SKM-1 treated with dmso at 0.1 percent for 144 hours (cell line): ENCODE data around the gene ABCF2.
A peak's percentile ranks its signal among the peaks of the same experiment; 100 is the strongest.

Experiments
- DNase-seq: peaks from one replicate; lab custom pipeline; 2025; ENCODE audit not compliant: unreplicated experiment; lab: John Stamatoyannopoulos, UW

Gene ABCF2

DNA sequence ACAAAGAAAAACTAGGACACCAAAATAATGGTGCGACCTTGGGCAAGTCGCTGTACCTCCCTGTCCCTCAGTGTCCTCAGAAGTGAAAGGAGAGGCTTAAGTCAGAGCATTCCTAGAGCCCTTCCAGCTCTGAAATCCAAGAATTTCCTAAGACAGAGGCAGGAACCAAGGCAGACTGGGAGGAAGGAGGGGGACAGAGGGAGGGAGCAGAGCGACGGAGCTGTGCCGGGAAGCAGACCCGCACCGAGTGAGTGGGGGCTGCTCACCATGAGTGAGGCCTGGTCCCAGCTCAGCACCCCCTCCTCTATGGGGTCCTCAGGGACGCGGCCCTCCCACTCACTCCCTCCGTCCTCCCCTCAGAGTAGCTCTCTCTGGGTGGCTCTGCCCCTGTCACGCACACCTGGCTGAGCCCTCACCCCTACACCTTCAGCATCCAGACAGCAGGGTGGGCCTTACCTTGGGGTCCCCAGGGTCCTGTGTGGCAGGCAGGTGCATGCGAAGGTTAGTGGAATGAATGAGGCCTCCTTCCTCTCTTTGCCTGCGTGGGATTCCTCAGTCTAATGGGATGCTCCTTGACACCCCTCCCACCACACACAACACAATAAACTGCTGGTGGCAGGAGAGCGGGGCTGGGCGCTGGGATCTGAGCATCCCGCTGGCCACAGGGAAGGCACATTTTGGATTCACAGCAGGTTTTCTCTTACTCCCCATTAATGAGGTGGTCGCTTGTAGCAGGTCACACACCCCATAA is 26.1 kb upstream of the ABCF2 start:
- no peak for DNase-seq

GRCh38 chr7:151252561-151252835 is 25.5 kb upstream of the ABCF2 start:
- DNase-seq, result no peak

DNA sequence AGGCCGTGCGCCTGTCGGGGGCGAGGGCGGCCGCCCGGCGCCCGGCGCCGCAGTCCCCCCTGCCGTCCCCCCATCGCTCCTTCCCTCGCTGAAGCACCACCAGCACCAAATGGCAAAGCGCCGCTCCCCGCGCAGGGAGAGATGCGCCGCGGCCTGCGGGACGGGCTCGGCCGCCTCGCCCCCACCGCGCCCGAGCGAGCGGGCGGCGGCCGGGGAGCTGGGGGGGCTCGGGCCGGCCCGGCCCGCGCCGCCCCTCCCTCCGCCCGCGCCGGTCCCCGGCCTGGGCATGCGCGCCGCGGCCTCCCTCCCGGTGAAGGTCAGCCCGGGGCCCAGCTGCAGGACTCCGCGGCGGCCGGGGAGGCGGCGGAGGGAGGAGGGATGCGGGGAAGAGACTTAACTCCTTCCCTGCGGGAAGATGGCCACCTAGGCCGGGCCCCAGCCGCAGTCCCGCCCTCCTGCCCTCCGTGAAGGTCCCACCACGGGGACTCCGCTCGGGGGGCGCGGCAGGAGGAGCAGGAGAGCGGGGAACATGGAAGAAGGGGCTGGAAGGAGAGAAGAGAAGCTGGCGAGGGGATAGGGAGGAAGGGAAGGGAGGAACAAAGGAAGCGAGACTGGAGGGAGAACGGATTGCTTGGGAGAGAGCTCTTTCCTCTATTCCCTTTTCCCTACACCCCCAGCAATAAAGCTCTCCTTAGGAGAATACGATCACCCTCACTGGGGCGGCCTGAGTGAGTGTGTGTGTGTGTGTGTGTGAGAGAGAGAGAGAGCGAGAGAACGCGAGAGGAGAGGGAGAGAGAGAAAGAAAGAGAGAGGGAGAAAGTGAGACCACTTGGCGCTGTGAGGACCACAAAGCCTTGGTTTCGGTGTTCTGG is 24.9 kb upstream of the ABCF2 start:
- no peak for DNase-seq

- no peak for DNase-seq
Observed at GRCh38 chr7:151251328-151251688, 24.3 kb upstream of the ABCF2 start.

DNA sequence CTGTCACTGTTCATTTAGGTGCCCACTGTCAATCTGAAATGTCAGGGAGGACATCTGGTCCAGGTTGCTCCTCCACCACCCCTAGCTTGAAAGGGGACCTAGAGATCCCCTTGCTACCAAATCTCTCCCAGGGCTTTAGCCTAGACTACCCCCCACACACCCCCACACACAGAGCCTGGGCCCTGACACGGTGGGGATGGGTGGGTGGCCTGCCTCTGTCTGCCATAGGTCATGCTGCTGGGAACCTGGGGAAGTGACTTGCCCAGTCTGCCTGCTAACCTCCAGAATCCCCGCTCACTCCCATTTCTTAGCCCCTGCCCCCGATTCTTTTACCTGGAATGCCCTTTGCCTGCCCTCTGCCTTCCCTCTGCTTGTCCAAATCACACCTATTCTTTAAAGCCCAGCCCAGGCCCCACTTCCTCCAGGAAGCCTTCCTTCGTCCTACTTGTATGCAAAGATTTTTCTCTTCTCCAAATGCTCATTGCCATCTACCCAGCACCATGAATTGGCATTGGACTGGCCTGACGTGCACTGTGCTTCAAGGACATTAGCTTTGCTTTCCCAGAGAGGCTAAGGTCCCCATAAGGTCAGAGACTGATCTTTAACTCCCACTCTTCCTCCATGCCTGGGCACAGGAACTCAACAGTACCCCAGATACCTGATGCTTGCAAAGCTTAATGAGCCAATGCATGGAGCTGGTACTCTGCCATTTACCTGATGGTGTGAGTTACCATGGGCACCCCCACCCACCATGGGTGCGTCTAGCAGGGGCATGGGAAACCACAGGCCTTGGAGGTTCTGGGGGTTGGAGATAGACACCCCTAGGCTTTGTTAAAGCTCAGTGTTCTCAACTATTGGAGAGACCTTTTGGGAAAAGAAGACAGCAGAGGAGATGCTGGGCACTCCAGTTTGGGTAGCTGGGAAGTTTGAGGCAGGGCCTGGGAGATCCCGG is 23.5 kb upstream of the ABCF2 start:
- DNase-seq, result no peak

DNA sequence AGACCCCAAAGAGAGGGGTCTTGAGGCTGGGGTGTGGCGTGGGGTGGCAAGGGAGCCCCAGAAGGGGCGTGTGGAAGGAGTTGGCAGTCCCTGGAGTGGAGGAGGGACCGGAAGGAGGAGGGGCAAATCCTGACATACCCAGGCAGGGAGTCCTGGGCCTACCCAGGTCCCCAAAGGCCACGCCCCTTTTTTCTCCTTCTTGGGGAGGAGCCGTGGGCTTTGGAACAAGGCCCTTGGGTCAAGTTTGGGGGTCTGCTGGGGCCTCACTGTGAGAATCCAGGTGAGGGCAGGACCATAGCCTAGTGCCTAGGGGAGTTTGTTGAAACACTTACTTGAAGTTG is 22.7 kb upstream of the ABCF2 start:
- no peak for DNase-seq

DNA sequence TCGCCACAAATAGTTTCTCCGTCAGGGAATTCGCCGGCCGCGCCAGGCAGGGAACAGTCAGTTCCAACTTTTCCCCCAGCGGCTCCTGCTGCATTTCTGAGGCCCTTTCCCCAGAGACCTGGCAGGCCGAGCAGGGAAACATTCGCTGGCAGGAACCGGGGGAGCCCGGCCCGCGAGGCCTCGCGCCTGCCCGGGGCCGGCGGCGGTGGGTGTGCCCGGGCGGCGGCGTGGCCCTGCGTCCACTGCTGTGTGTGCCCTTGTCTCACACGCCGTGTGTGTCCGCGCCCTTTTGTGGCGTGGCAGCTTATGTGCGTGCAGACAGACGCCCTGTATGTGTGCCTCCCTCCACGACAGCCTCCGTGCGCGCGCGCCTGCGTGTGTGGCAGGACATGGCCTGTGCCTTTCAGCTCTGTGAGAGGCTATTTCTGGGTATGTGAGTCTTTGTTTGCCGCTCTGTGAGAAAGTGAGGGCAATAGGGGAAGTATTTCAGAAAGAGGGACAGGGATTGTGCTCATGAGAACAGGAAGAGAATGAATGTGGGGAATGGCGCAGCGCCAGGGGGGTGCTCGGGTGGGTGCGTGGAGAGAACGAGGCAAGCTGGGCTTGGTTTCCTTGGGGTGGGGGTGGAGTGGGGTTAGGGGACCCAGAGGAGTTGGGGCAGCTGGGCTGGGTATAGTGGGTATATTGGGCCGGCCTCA is 22.2 kb upstream of the ABCF2 start:
- DNase-seq, result no peak

GRCh38 chr7:151248346-151249033 is 21.5 kb upstream of the ABCF2 start, which contains the start of gene SMARCD3:
Gene SMARCD3 (minus strand): TSS chr7:151248694. CDS start chr7:151248562, 132 bp downstream.
- DNase-seq, result no peak

- no peak for DNase-seq
Observed at GRCh38 chr7:151247611-151248345, 20.8 kb upstream of the ABCF2 start.

DNA sequence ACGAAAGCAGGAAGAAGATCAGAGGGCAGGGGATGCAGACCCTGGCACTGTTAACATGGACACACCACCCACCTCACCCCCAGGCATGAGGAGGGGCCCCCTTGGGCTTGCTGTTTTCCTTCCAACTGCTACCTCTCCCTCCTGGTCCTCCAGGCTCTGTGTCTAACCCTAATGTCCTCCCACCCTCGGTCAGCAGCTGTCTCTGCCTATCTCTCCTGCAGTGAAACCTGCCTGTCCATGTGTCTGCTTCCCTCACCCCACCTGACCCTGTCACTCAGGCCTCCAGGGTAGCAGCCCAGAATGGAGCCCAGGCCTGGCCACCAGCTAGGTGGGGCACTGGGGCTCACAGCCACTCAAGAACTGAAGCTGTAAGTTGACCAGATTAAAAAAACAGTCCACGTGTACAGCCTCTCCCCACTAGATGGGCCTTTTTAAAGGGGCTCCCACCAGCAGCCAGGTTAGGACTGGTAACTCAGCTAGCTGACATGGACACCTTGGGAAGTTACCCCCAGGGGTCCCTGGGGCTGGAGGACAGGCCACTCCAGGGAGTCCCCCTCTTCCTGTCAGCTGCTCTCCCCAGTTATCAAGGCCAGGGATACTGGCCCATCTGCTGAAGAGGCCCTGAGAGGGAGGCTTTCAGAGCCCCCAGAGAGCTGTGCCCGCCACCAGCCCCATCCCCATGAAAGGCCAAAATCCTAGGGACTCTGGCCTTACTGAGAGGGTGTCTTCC is 20.0 kb upstream of the ABCF2 start:
- no peak for DNase-seq

GRCh38 chr7:151246102-151246850 is 19.3 kb upstream of the ABCF2 start:
- no peak for DNase-seq

- DNase-seq, result no peak
Observed at GRCh38 chr7:151245360-151246101, 18.5 kb upstream of the ABCF2 start.

GRCh38 chr7:151244841-151245346 is 17.9 kb upstream of the ABCF2 start:
- no peak for DNase-seq

DNA sequence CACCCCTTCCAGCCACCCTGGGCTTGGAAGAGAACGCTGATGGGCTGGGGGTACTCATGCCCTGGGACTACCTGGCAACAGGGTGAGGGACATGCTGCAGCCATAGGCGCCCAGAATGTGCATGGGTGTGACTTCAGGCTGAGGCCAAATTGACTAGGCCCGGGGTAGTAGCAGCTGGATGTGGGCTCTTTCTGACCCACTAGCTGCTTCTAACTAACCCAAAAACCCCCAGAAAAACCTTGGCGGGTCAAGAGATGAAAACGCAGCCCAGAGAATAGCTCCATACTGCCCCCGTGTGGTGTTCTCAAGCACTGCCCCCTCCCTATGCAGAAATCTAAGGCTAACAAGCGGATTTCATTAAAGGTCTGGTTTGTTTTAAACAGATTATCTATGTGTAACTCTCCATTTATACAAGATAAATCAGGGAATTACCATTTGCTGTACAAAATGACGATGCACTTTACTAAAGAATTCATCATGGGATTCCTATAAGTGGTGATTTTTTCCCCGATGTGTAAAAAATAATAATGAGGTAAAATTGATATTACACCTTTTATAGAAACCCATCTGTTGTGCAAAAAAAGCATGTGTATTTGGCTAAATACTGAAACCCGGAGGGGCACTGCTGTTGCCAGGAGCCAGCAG is 17.3 kb upstream of the ABCF2 start:
- DNase-seq, result peak; percentile 14

DNA sequence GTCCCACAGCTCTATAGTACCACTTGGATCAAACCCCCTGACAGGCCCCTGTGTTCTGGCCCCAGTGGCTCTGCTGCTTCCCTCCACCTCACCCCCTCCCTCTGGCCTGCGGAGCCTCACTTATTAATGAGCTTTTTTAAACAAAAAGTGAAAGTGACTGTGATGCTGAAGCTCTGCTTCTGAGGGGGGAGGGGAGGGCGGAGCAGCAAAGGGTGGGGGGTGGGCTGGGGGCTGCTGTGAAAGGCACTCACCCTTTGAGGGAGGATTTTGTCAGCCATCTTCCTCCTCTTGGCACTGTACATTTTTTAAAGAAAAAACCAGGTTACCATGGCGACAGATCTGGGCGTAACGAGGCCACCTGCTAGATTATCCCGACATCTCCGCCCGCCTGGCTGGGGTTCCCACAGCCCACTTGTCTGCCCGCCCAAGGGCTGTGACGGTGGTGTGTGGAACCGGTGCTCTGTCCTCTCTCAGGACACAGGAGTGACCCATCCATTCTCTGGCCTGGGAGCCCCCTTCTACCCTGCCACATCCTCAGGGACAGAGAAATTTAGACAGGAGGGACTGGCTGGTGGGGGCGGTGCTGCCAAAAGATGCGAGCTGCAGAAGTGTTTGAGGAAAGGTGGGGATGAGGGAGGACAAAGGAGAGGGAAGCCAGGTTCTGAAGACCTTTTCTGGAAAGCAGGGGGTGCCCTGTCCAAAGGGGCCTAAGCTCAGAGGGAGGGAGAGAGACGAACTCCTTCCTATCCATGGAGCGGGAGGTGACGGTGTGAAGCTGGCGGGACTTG is 16.6 kb upstream of the ABCF2 start:
- no peak for DNase-seq

DNA sequence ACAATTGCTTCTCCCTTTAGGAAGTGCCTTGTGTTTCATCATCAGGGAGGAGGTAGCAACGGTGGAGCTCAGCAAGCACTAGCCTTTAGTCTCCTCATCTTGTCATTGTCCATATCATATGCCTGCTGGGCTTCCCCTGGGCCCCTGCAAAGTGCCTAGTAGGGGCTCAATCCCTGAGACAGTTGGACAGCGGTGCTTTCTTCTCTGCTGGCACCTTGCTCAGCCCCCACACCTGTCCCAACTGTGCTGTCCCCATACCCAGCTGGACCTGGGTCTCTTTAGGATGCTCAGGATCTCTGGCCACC is 16.0 kb upstream of the ABCF2 start:
- no peak for DNase-seq
